Measurements from ENCODE around the gene ZNF554. TPM values are rescaled to one million over a fixed set of nuclear protein-coding genes. Genes with fewer than 3 reads are reported as not detected.

ZNF554 gene
- total and polyA plus RNA-seq, 10 donors = 1.4 to 7.1 (median 4.0) TPM

- Histone ChIP-seq H3K27ac (no peak overlapping the region), H3K27me3 (replicated peaks in 1 of 7) (no peaks in the 10 kb centered on the region), H3K4me3 (no peak overlapping the region), H3K9me3 (peaks cover 0 to 67% (median 54%) of the 10 kb centered on the region in 8 donors), H3K4me1 (no peaks in the 10 kb centered on the region), H3K36me3 (peaks cover 0 to 26% (median 7%) of the 10 kb centered on the region in 6 donors)
- WGBS, 5 donors = 71 to 86% (median 81%) methylated on average over 20 to 27 of the region's 27 CpGs
- no peak for DNase-seq
- intact Hi-C loops (cut with DNase I; ENCODE audit: low total_unique reads) = no loop called here
- TF ChIP-seq POLR2AphosphoS5 (IDR thresholded peaks at IDR 0.05) (peak in 1 of 3 donors; percentile 48), POLR2A (IDR thresholded peaks at IDR 0.05) (no peak)
Measured at GRCh38 chr19:2858864-2859263, 39.2 kb downstream of the ZNF554 start.

DNA sequence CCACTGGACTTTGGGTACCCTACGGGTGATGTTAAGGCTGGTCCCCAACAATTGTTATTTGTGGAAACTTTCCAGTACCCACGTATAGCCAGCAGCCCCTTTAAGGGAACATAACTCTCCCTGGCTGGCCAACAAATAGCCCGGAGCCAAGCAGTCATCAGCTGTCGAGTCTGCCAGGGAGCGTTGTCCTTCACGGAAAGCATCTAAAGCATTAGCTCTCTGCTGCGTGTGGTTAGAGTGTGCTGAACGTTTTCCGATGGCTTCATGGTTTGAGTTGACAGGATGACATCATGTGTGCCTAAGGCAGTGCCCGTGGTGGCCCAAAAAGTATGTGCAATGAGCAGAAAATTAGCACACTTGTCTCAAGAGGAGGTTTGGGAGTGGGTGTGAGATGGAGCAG, 44.1 kb downstream of the ZNF554 start:
- Histone ChIP-seq H3K9me3 (peaks cover 0 to 18% (median 5%) of the 10 kb centered on the region in 8 donors), H3K36me3 (no peaks in the 10 kb centered on the region), H3K27me3 (replicated peaks in 1 of 7) (no peaks in the 10 kb centered on the region), H3K4me3 (no peak overlapping the region), H3K4me1 (no peaks in the 10 kb centered on the region), H3K27ac (no peak overlapping the region)
- intact Hi-C loops (cut with DNase I; ENCODE audit: low total_unique reads) = no loop called here
- TF ChIP-seq, protein P1, sequence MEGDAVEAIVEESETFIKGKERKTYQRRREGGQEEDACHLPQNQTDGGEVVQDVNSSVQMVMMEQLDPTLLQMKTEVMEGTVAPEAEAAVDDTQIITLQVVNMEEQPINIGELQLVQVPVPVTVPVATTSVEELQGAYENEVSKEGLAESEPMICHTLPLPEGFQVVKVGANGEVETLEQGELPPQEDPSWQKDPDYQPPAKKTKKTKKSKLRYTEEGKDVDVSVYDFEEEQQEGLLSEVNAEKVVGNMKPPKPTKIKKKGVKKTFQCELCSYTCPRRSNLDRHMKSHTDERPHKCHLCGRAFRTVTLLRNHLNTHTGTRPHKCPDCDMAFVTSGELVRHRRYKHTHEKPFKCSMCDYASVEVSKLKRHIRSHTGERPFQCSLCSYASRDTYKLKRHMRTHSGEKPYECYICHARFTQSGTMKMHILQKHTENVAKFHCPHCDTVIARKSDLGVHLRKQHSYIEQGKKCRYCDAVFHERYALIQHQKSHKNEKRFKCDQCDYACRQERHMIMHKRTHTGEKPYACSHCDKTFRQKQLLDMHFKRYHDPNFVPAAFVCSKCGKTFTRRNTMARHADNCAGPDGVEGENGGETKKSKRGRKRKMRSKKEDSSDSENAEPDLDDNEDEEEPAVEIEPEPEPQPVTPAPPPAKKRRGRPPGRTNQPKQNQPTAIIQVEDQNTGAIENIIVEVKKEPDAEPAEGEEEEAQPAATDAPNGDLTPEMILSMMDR (IDR thresholded peaks at IDR 0.05 in 8 of 11, conservative IDR thresholded peaks at IDR 0.05 in 3 of 11) = no peak
- TF ChIP-seq POLR2A (IDR thresholded peaks at IDR 0.05) (no peak), POLR2AphosphoS5 (IDR thresholded peaks at IDR 0.05) (no peak)
- WGBS, 5 donors = 84 to 91% (median 87%) methylated on average over 9 to 10 of the region's 10 CpGs
- no peak for DNase-seq

- Histone ChIP-seq H3K27me3 (replicated peaks in 1 of 7) (no peaks in the 10 kb centered on the region), H3K9me3 (peaks cover 0 to 3% (median 0%) of the 10 kb centered on the region in 8 donors), H3K27ac (no peak overlapping the region), H3K4me1 (no peaks in the 10 kb centered on the region), H3K36me3 (no peaks in the 10 kb centered on the region), H3K4me3 (no peak overlapping the region)
- intact Hi-C loops (cut with DNase I; ENCODE audit: low total_unique reads) = no loop called here
- no peak for DNase-seq
- TF ChIP-seq POLR2AphosphoS5 (IDR thresholded peaks at IDR 0.05) = no peak
- TF ChIP-seq POLR2A (IDR thresholded peaks at IDR 0.05) = no peak
- TF ChIP-seq, protein P1 (IDR thresholded peaks at IDR 0.05 in 8 of 11, conservative IDR thresholded peaks at IDR 0.05 in 3 of 11) = no peak
- 56 to 67% (median 58%) methylated on average over 12 of the region's 12 CpGs for WGBS, 5 donors
Measured at GRCh38 chr19:2865334-2866100, 45.8 kb downstream of the ZNF554 start.

GRCh38 chr19:2866495-2867024, 46.9 kb downstream of the ZNF554 start:
- Histone ChIP-seq H3K27ac (no peak overlapping the region), H3K27me3 (replicated peaks in 1 of 7) (no peaks in the 10 kb centered on the region), H3K9me3 (no peaks in the 10 kb centered on the region), H3K4me3 (no peak overlapping the region), H3K36me3 (no peaks in the 10 kb centered on the region), H3K4me1 (no peaks in the 10 kb centered on the region)
- DNase-seq = no peak
- 79 to 91% (median 82%) methylated on average over 7 to 8 of the region's 8 CpGs for WGBS, 5 donors
- intact Hi-C loops (cut with DNase I; ENCODE audit: low total_unique reads) = no loop called here
- TF ChIP-seq POLR2A (IDR thresholded peaks at IDR 0.05) = no peak
- TF ChIP-seq POLR2AphosphoS5 (IDR thresholded peaks at IDR 0.05) = no peak
- TF ChIP-seq, protein P1 (IDR thresholded peaks at IDR 0.05 in 8 of 11, conservative IDR thresholded peaks at IDR 0.05 in 3 of 11) = no peak
